ENCODE results near the gene SLC6A3. TPM values are rescaled to one million over a fixed set of nuclear protein-coding genes. Genes with fewer than 3 reads are reported as not detected.
"Not testable (repeated sequence)": the region's sequence is repeated elsewhere in the genome, so short reads cannot be mapped to it uniquely, and the experiment has no call there.

The SLC6A3 gene
- total and polyA plus RNA-seq, 9 donors, result 0.05 to 0.62 (median 0.40) TPM

GRCh38 chr5:1424716-1425115 lies 20.5 kb downstream of the SLC6A3 start:
- intact Hi-C loops (cut with DNase I), result no loop called here
- Histone ChIP-seq H3K4me1 (ENCODE audit: insufficient read depth) (no peaks in the 10 kb centered on the region), H3K27me3 (no peaks in the 10 kb centered on the region), H3K4me3 (no peak overlapping the region), H3K9me3 (peaks cover 0 to under 1% of the 10 kb centered on the region in 2 donors), H3K27ac (no peak overlapping the region), H3K36me3 (no peaks in the 10 kb centered on the region)
- 85 to 91% (median 90%) methylated on average over 9 of the region's 9 CpGs for WGBS, 3 donors
- no peak for DNase-seq
- TF ChIP-seq EP300 (IDR thresholded peaks at IDR 0.05) (no peak), POLR2A (IDR thresholded peaks at IDR 0.05) (no peak), CTCF (IDR thresholded peaks at IDR 0.05) (no peak)

- Histone ChIP-seq H3K9me3 (no peaks in the 10 kb centered on the region), H3K27me3 (no peaks in the 10 kb centered on the region), H3K36me3 (no peaks in the 10 kb centered on the region), H3K27ac (no peak overlapping the region), H3K4me3 (no peak overlapping the region), H3K4me1 (ENCODE audit: insufficient read depth) (no peaks in the 10 kb centered on the region)
- intact Hi-C loops (cut with DNase I), result no loop called here
- TF ChIP-seq CTCF (IDR thresholded peaks at IDR 0.05), result no peak
- TF ChIP-seq EP300 (IDR thresholded peaks at IDR 0.05), result no peak
- TF ChIP-seq POLR2A (IDR thresholded peaks at IDR 0.05), result no peak
- DNase-seq, result no peak
- 71 to 80% (median 74%) methylated on average over 19 of the region's 19 CpGs for WGBS, 3 donors
Observed at GRCh38 chr5:1423901-1424603, 21.2 kb downstream of the SLC6A3 start.

- intact Hi-C loops (cut with DNase I); H3K27me3 ChIP-seq; H3K27ac ChIP-seq; DNase-seq; H3K36me3 ChIP-seq; H3K9me3 ChIP-seq; H3K4me3 ChIP-seq; H3K4me1 ChIP-seq (ENCODE audit: insufficient read depth): not testable (repeated sequence)
- 82 to 89% methylated on average over 3 to 13 of the region's 13 CpGs; no CpG with 5 or more reads in 1 of the 3 donors for WGBS, 3 donors
Observed at GRCh38 chr5:1422522-1422921, 22.7 kb downstream of the SLC6A3 start.

GRCh38 chr5:1421521-1422341 lies 23.5 kb downstream of the SLC6A3 start:
- H3K27ac ChIP-seq, result no peak overlapping the region
- no peak for DNase-seq

More at GRCh38 chr5:1421521-1422341, 23.5 kb downstream of the SLC6A3 start:
- H3K36me3 ChIP-seq, result no peaks in the 10 kb centered on the region
- H3K4me3 ChIP-seq, result no peak overlapping the region
- no peaks in the 10 kb centered on the region for H3K9me3 ChIP-seq
- H3K4me1 ChIP-seq (ENCODE audit: insufficient read depth), result no peaks in the 10 kb centered on the region
- H3K27me3 ChIP-seq, result no peaks in the 10 kb centered on the region
- TF ChIP-seq POLR2A (IDR thresholded peaks at IDR 0.05) (no peak), EP300 (IDR thresholded peaks at IDR 0.05) (no peak), CTCF (IDR thresholded peaks at IDR 0.05) (no peak)
- WGBS, 3 donors, result 87 to 91% (median 88%) methylated on average over 29 of the region's 29 CpGs
- intact Hi-C loops (cut with DNase I), result no loop called here

Measured in ovary (tissue), 9 donors.